Breast epithelium (tissue), 3 donors: ENCODE results near the gene TTC27.
"Not testable (repeated sequence)": the region's sequence is repeated elsewhere in the genome, so short reads cannot be mapped to it uniquely, and the experiment has no call there.

Experiments
- POLR2AphosphoS5 ChIP-seq, 3 donors: sonication (generic); formaldehyde crosslinking; IDR thresholded peaks; one replicate each; pipeline ENCODE4 v1.6.1; 2017; ENCODE audit warnings: antibody characterized with exemption in 3 of 3
- TF ChIP-seq, protein P1 (sequence below), 3 donors: fragments of 450-650 bp; IDR thresholded peaks; one replicate each; pipeline ENCODE4 v1.5.1; 2016 to 2017; ENCODE audit warnings: antibody characterized with exemption in 3 of 3, mild to moderate bottlenecking in 3 of 3, moderate library complexity in 3 of 3

DNA sequence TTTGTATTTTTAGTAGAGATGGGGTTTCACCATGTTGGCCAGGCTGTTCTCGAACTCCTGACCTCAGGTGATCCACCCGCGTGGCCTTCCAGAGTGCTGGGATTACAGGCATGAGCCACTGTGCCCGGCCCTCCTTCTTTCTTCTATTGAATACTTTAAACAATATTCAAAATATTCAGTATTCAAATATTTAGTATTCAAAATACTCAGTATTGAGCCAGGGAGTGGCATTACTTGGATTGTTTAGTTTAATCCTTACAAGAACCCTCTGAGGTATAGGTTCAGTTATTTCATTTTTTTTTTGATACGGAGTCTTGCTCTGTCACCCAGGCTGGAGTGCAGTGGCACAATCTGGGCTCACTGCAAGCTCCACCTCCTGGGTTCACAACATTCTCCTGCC lies 10.7 kb downstream of the TTC27 start:
- not testable (repeated sequence) for TF ChIP-seq POLR2AphosphoS5 (IDR thresholded peaks at IDR 0.05)
- TF ChIP-seq, protein P1, sequence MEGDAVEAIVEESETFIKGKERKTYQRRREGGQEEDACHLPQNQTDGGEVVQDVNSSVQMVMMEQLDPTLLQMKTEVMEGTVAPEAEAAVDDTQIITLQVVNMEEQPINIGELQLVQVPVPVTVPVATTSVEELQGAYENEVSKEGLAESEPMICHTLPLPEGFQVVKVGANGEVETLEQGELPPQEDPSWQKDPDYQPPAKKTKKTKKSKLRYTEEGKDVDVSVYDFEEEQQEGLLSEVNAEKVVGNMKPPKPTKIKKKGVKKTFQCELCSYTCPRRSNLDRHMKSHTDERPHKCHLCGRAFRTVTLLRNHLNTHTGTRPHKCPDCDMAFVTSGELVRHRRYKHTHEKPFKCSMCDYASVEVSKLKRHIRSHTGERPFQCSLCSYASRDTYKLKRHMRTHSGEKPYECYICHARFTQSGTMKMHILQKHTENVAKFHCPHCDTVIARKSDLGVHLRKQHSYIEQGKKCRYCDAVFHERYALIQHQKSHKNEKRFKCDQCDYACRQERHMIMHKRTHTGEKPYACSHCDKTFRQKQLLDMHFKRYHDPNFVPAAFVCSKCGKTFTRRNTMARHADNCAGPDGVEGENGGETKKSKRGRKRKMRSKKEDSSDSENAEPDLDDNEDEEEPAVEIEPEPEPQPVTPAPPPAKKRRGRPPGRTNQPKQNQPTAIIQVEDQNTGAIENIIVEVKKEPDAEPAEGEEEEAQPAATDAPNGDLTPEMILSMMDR (IDR thresholded peaks at IDR 0.05) = not testable (repeated sequence)
